Upper lobe of left lung (tissue), 4 donors: ENCODE results near the gene BCAS3.

Source experiments
- POLR2AphosphoS5 ChIP-seq, 2 donors: sonication (generic); formaldehyde crosslinking; IDR thresholded peaks; one replicate each; pipeline ENCODE4 v1.5.1; 2017; ENCODE audit warnings: antibody characterized with exemption in 2 of 2
- TF ChIP-seq, protein P1 (sequence below), 6 experiments: fragments of 450-650 bp in 4 of 6; fragments of 200-600 bp in 2 of 6; sonication (generic) in 2 of 6; IDR thresholded peaks; one replicate each; pipeline ENCODE4 v1.5.1; 2016 to 2019; ENCODE audit warnings: antibody characterized with exemption in 6 of 6

DNA sequence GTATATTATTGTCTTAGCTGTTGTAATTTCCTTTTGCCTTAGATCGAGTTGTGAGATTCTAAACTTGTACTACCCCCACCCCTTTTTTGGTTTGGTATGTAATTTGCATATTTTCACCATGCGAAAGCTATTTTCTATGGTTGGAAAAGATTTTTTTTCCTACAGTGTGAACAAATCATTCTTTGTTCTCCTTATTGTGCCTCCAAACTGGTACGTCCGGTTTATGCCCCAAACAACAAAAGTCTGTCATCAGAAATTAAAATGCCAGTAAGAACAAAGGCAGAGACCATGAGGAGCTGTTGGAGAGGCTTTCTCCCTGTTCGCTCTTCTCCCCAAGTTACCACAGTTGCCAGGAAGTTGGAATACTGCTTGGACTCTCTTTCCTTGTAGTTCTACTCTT is 66.1 kb downstream of the BCAS3 start:
- TF ChIP-seq, protein P1, sequence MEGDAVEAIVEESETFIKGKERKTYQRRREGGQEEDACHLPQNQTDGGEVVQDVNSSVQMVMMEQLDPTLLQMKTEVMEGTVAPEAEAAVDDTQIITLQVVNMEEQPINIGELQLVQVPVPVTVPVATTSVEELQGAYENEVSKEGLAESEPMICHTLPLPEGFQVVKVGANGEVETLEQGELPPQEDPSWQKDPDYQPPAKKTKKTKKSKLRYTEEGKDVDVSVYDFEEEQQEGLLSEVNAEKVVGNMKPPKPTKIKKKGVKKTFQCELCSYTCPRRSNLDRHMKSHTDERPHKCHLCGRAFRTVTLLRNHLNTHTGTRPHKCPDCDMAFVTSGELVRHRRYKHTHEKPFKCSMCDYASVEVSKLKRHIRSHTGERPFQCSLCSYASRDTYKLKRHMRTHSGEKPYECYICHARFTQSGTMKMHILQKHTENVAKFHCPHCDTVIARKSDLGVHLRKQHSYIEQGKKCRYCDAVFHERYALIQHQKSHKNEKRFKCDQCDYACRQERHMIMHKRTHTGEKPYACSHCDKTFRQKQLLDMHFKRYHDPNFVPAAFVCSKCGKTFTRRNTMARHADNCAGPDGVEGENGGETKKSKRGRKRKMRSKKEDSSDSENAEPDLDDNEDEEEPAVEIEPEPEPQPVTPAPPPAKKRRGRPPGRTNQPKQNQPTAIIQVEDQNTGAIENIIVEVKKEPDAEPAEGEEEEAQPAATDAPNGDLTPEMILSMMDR (IDR thresholded peaks at IDR 0.05): no peak
- TF ChIP-seq POLR2AphosphoS5 (IDR thresholded peaks at IDR 0.05): no peak
